ENCODE data around the gene MTUS2. TPM values are rescaled to one million over a fixed set of nuclear protein-coding genes. Genes with fewer than 3 reads are reported as not detected.

The MTUS2 gene
- total and polyA plus RNA-seq, 10 of the 15 experiments (the other 5 are each of a cell fraction or from before 2014, with no cell fraction given), result under 0.01 to 0.05 (median 0.02) TPM; not detected in 6

DNA sequence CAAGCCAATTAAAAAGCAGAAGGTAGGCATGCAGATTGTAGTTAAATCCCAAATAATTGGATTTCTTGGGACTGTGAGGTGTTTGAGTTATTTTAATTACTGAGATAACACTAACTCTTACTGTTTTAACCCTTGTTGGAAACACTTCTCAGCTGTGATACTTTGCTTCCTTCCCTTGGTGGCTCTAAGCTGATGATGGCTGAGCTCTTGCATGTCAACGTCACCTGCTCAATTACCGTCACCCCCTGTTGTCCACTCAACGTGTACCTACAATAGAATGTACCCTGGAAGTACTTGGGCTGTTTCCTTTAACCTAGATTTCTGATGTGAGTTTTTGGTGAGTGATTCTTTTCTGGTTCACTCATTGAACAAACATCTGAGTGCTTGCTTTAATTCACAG, 471.9 kb downstream of the MTUS2 start (continued):
- TF ChIP-seq SPI1 (IDR thresholded peaks at IDR 0.05; ENCODE audit: borderline replicate concordance, insufficient read depth, low read depth, low read length) (no peak), BCL11A (IDR thresholded peaks at IDR 0.05; ENCODE audit: low read depth, low read length) (no peak), SMAD1 (IDR thresholded peaks at IDR 0.05; ENCODE audit: low read depth, partially characterized antibody) (no peak)

GRCh38 chr13:29294821-29295220, 474.7 kb downstream of the MTUS2 start:
- Histone ChIP-seq H3K27ac (ENCODE audit: control insufficient read depth, insufficient read depth) (no peak overlapping the region), H3K79me2 (ENCODE audit: control insufficient read depth, insufficient read depth, low read length) (no peaks in the 10 kb centered on the region), H3K27me3 (replicated peaks in 1 of 2; ENCODE audit: control insufficient read depth in 2 of 2, insufficient read depth in 2 of 2, low read length in 1 of 2) (no peaks in the 10 kb centered on the region), H3K9me3 (replicated peaks; ENCODE audit: control insufficient read depth, insufficient read depth, low read length) (no peaks in the 10 kb centered on the region), H2AFZ (ENCODE audit: control insufficient read depth, low read depth, low read length) (no peak overlapping the region), H3K4me2 (ENCODE audit: control insufficient read depth, insufficient read depth) (no peak overlapping the region), H4K20me1 (ENCODE audit: control insufficient read depth, insufficient read depth) (no peaks in the 10 kb centered on the region), H3K4me3 (no peak overlapping the region), H3K9ac (ENCODE audit: control insufficient read depth, insufficient read depth, low read length) (no peak overlapping the region), H3K36me3 (ENCODE audit: control insufficient read depth in 2 of 2, insufficient read depth in 2 of 2, low read length in 1 of 2) (no peaks in the 10 kb centered on the region), H3K4me1 (ENCODE audit: control insufficient read depth, insufficient read depth, low read length) (no peaks in the 10 kb centered on the region)
- RAD21 ChIA-PET (ENCODE audit: unreplicated experiment), result no interaction called here
- WGBS (ENCODE audit: insufficient coverage, insufficient replicate concordance, low lambda C conversion rate, missing lambda C conversion rate), result 0% methylated on average over 1 of the region's 1 CpG
- POLR2A ChIA-PET, result no interaction called here
- TF ChIP-seq CBX3 (IDR thresholded peaks at IDR 0.05; ENCODE audit: borderline replicate concordance, low read depth) (no peak), ETV6 (conservative IDR thresholded peaks at IDR 0.05 in 1 of 2, IDR thresholded peaks at IDR 0.05 in 1 of 2; ENCODE audit: borderline replicate concordance in 1 of 2, low read depth in 1 of 2) (no peak), CBX5 (IDR thresholded peaks at IDR 0.05; ENCODE audit: low read depth) (no peak), TBL1XR1 (IDR thresholded peaks at IDR 0.05; ENCODE audit: low read depth, low read length) (no peak), SPI1 (IDR thresholded peaks at IDR 0.05; ENCODE audit: borderline replicate concordance, insufficient read depth, low read depth, low read length) (no peak), SMARCA5 (IDR thresholded peaks at IDR 0.05) (no peak), RUNX3 (IDR thresholded peaks at IDR 0.05; ENCODE audit: low read length) (no peak), NR2C2 (IDR thresholded peaks at IDR 0.05; ENCODE audit: borderline replicate concordance, control insufficient read depth, insufficient read length, low read depth) (no peak), NFXL1 (IDR thresholded peaks at IDR 0.05; ENCODE audit: borderline replicate concordance) (no peak), CREM (IDR thresholded peaks at IDR 0.05; ENCODE audit: low read depth) (no peak), MYB (IDR thresholded peaks at IDR 0.05; ENCODE audit: borderline replicate concordance, low read depth, low read length) (no peak), YY1 (IDR thresholded peaks at IDR 0.05; ENCODE audit: low read depth, low read length) (no peak), SUZ12 (IDR thresholded peaks at IDR 0.05; ENCODE audit: unreplicated experiment) (no peak)
- TF ChIP-seq, protein P1, sequence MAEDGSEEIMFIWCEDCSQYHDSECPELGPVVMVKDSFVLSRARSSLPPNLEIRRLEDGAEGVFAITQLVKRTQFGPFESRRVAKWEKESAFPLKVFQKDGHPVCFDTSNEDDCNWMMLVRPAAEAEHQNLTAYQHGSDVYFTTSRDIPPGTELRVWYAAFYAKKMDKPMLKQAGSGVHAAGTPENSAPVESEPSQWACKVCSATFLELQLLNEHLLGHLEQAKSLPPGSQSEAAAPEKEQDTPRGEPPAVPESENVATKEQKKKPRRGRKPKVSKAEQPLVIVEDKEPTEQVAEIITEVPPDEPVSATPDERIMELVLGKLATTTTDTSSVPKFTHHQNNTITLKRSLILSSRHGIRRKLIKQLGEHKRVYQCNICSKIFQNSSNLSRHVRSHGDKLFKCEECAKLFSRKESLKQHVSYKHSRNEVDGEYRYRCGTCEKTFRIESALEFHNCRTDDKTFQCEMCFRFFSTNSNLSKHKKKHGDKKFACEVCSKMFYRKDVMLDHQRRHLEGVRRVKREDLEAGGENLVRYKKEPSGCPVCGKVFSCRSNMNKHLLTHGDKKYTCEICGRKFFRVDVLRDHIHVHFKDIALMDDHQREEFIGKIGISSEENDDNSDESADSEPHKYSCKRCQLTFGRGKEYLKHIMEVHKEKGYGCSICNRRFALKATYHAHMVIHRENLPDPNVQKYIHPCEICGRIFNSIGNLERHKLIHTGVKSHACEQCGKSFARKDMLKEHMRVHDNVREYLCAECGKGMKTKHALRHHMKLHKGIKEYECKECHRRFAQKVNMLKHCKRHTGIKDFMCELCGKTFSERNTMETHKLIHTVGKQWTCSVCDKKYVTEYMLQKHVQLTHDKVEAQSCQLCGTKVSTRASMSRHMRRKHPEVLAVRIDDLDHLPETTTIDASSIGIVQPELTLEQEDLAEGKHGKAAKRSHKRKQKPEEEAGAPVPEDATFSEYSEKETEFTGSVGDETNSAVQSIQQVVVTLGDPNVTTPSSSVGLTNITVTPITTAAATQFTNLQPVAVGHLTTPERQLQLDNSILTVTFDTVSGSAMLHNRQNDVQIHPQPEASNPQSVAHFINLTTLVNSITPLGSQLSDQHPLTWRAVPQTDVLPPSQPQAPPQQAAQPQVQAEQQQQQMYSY (CRISPR knock-in tag; IDR thresholded peaks at IDR 0.05), result no peak
- FAIRE-seq (no peak), ATAC-seq (no peak), DNase-seq (ENCODE audit: low read depth, low spot score) (no peak)
- SMC1A ChIA-PET (ENCODE audit: uncharacterized antibody, unreplicated experiment), result no interaction called here
- intact Hi-C loops (cut with micrococcal nuclease; ENCODE audit: unreplicated experiment) (no loop called here), in situ Hi-C loops (cut with MboI) (no loop called here)
- CTCF ChIA-PET, result no interaction called here
- BruUV-seq (replicated peaks), result no TSS peak
